Activated naive CD8-positive, alpha-beta T cell treated with anti-CD3 and anti-CD28 coated beads, Interleukin-2, amount 50 U/mL, for 24 hours (primary cell): ENCODE results near the gene NCK2.

Source experiments
- ATAC-seq: fragments of 150-1000 bp; cut with Tn5 transposase; one replicate; pipeline ENCODE4 v1.10.0; 2021
- DNase-seq: peaks from one replicate; pipeline ENCODE4 v3.0.0; 2021
- H3K27ac Mint-ChIP-seq: one replicate; pipeline ENCODE4 v1.8.0; 2021; ENCODE audit warnings: mild to moderate bottlenecking, mixed read lengths
- H3K27me3 Mint-ChIP-seq: one replicate; pipeline ENCODE4 v1.8.0; 2021; ENCODE audit warnings: mixed read lengths
- H3K36me3 Mint-ChIP-seq: one replicate; pipeline ENCODE4 v1.8.0; 2021; ENCODE audit warnings: low read depth, mixed read lengths
- H3K4me1 Mint-ChIP-seq: one replicate; pipeline ENCODE4 v1.8.0; 2021; ENCODE audit warnings: mixed read lengths
- H3K4me3 Mint-ChIP-seq: one replicate; pipeline ENCODE4 v1.8.0; 2021; ENCODE audit warnings: mild to moderate bottlenecking, moderate library complexity, mixed read lengths
- H3K9me3 Mint-ChIP-seq: one replicate; pipeline ENCODE4 v1.8.0; 2021; ENCODE audit warnings: mixed read lengths

NCK2 gene

GRCh38 chr2:105827351-105828096, 82.8 kb downstream of the NCK2 start:
- Mint-ChIP-seq H3K36me3 (peaks cover 77% of the 10 kb centered on the region), H3K9me3 (peaks cover 8% of the 10 kb centered on the region), H3K27ac (peak overlapping the region; percentile 75), H3K27me3 (no peaks in the 10 kb centered on the region), H3K4me3 (no peak overlapping the region), H3K4me1 (peaks cover 91% of the 10 kb centered on the region)
- DNase-seq = no peak
- peak; percentile 89 for ATAC-seq

- peak overlapping the region; percentile 75 for H3K27ac Mint-ChIP-seq
- peaks cover 76% of the 10 kb centered on the region for H3K36me3 Mint-ChIP-seq
- DNase-seq (no peak), ATAC-seq (peak; percentile 12)
- peaks cover 13% of the 10 kb centered on the region for H3K9me3 Mint-ChIP-seq
- no peaks in the 10 kb centered on the region for H3K27me3 Mint-ChIP-seq
- H3K4me1 Mint-ChIP-seq = peaks cover 90% of the 10 kb centered on the region
- H3K4me3 Mint-ChIP-seq = no peak overlapping the region
These were observed 83.8 kb downstream of the NCK2 start for GRCh38 chr2:105828558-105828957.

- no peaks in the 10 kb centered on the region for H3K27me3 Mint-ChIP-seq
- peaks cover 93% of the 10 kb centered on the region for H3K4me1 Mint-ChIP-seq
- H3K4me3 Mint-ChIP-seq = peak overlapping the region; percentile 33
- DNase-seq (no peak), ATAC-seq (no peak)
- peaks cover 30% of the 10 kb centered on the region for H3K9me3 Mint-ChIP-seq
- peaks cover 62% of the 10 kb centered on the region for H3K36me3 Mint-ChIP-seq
- peak overlapping the region; percentile 57 for H3K27ac Mint-ChIP-seq
These were observed 90.2 kb downstream of the NCK2 start for GRCh38 chr2:105834931-105835330.

- ATAC-seq (peak; percentile 7), DNase-seq (no peak)
- Mint-ChIP-seq H3K36me3 (peaks cover 66% of the 10 kb centered on the region), H3K4me3 (peak overlapping the region; percentile 71), H3K27ac (peak overlapping the region; percentile 93), H3K9me3 (peaks cover 30% of the 10 kb centered on the region), H3K27me3 (no peaks in the 10 kb centered on the region), H3K4me1 (peaks cover 94% of the 10 kb centered on the region)
These were observed 91.6 kb downstream of the NCK2 start for GRCh38 chr2:105836341-105836740.

GRCh38 chr2:105836840-105837692, 92.4 kb downstream of the NCK2 start:
- ATAC-seq = peak; percentile 89
- DNase-seq = peak; percentile 61
- Mint-ChIP-seq H3K4me3 (peak overlapping the region; percentile 71), H3K27me3 (no peaks in the 10 kb centered on the region), H3K4me1 (peaks cover 94% of the 10 kb centered on the region), H3K27ac (peak overlapping the region; percentile 93), H3K36me3 (peaks cover 64% of the 10 kb centered on the region), H3K9me3 (peaks cover 35% of the 10 kb centered on the region)

- no peak overlapping the region for H3K4me3 Mint-ChIP-seq
- H3K36me3 Mint-ChIP-seq = peaks cover 55% of the 10 kb centered on the region
- peaks cover 19% of the 10 kb centered on the region for H3K9me3 Mint-ChIP-seq
- ATAC-seq = no peak
- H3K27ac Mint-ChIP-seq = peak overlapping the region; percentile 93
- no peak for DNase-seq
- peaks cover 91% of the 10 kb centered on the region for H3K4me1 Mint-ChIP-seq
- H3K27me3 Mint-ChIP-seq = no peaks in the 10 kb centered on the region
These were observed 95.1 kb downstream of the NCK2 start for GRCh38 chr2:105839793-105840192.

GRCh38 chr2:105840933-105841332, 96.2 kb downstream of the NCK2 start:
- H3K4me3 Mint-ChIP-seq = peak overlapping the region; percentile 52

GRCh38 chr2:105841551-105841950, 96.8 kb downstream of the NCK2 start:
- H3K4me3 Mint-ChIP-seq = peak overlapping the region; percentile 52
- DNase-seq = no peak
- H3K27ac Mint-ChIP-seq = peak overlapping the region; percentile 93
- no peaks in the 10 kb centered on the region for H3K27me3 Mint-ChIP-seq
- peaks cover 52% of the 10 kb centered on the region for H3K36me3 Mint-ChIP-seq
- no peak for ATAC-seq
- H3K4me1 Mint-ChIP-seq = peaks cover 92% of the 10 kb centered on the region
- H3K9me3 Mint-ChIP-seq = peaks cover 5% of the 10 kb centered on the region

More at GRCh38 chr2:105840933-105841332, 96.2 kb downstream of the NCK2 start:
- H3K9me3 Mint-ChIP-seq = peaks cover 8% of the 10 kb centered on the region
- peaks cover 52% of the 10 kb centered on the region for H3K36me3 Mint-ChIP-seq
- H3K27me3 Mint-ChIP-seq = no peaks in the 10 kb centered on the region
- H3K27ac Mint-ChIP-seq = peak overlapping the region; percentile 93
- ATAC-seq (peak; percentile 21), DNase-seq (no peak)
- H3K4me1 Mint-ChIP-seq = peaks cover 92% of the 10 kb centered on the region

- DNase-seq (peak; percentile 48), ATAC-seq (peak; percentile 40)
- Mint-ChIP-seq H3K27me3 (no peaks in the 10 kb centered on the region), H3K4me1 (peaks cover 92% of the 10 kb centered on the region), H3K9me3 (peaks cover 5% of the 10 kb centered on the region), H3K4me3 (peak overlapping the region; percentile 50), H3K27ac (peak overlapping the region; percentile 93), H3K36me3 (peaks cover 60% of the 10 kb centered on the region)
These were observed 97.8 kb downstream of the NCK2 start for GRCh38 chr2:105842555-105842954.

GRCh38 chr2:105843476-105844374, 99.0 kb downstream of the NCK2 start:
- peak overlapping the region; percentile 82 for H3K27ac Mint-ChIP-seq
- peaks cover 63% of the 10 kb centered on the region for H3K36me3 Mint-ChIP-seq

GRCh38 chr2:105845976-105846375, 101.3 kb downstream of the NCK2 start:
- DNase-seq = no peak
- Mint-ChIP-seq H3K36me3 (peaks cover 58% of the 10 kb centered on the region), H3K4me1 (peaks cover 93% of the 10 kb centered on the region), H3K27me3 (no peaks in the 10 kb centered on the region), H3K4me3 (no peak overlapping the region), H3K27ac (peak overlapping the region; percentile 76), H3K9me3 (peaks cover 5% of the 10 kb centered on the region)
- ATAC-seq = no peak

More at GRCh38 chr2:105843476-105844374, 99.0 kb downstream of the NCK2 start:
- Mint-ChIP-seq H3K27me3 (no peaks in the 10 kb centered on the region), H3K4me3 (no peak overlapping the region), H3K4me1 (peaks cover 93% of the 10 kb centered on the region), H3K9me3 (peaks cover 5% of the 10 kb centered on the region)
- no peak for ATAC-seq
- DNase-seq = no peak

GRCh38 chr2:105847056-105847455, 102.3 kb downstream of the NCK2 start:
- peaks cover 90% of the 10 kb centered on the region for H3K4me1 Mint-ChIP-seq
- H3K4me3 Mint-ChIP-seq = no peak overlapping the region
- H3K27me3 Mint-ChIP-seq = no peaks in the 10 kb centered on the region
- H3K27ac Mint-ChIP-seq = peak overlapping the region; percentile 79
- H3K36me3 Mint-ChIP-seq = peaks cover 56% of the 10 kb centered on the region
- H3K9me3 Mint-ChIP-seq = peaks cover 3% of the 10 kb centered on the region
- ATAC-seq (no peak), DNase-seq (no peak)

GRCh38 chr2:105848367-105848766, 103.7 kb downstream of the NCK2 start:
- H3K27ac Mint-ChIP-seq = peak overlapping the region; percentile 76
- H3K36me3 Mint-ChIP-seq = peaks cover 59% of the 10 kb centered on the region
- H3K4me1 Mint-ChIP-seq = peaks cover 88% of the 10 kb centered on the region
- no peak overlapping the region for H3K4me3 Mint-ChIP-seq
- ATAC-seq = no peak
- H3K27me3 Mint-ChIP-seq = no peaks in the 10 kb centered on the region
- H3K9me3 Mint-ChIP-seq = peaks cover 3% of the 10 kb centered on the region
- no peak for DNase-seq
